ENCODE results near the gene PRDM4.

Gene PRDM4

GRCh38 chr12:107782067-107782466, 21.1 kb upstream of the PRDM4 start:
- no peaks in the 10 kb centered on the region for H3K9me3 Mint-ChIP-seq
- DNase-seq (ENCODE audit: low spot score in 2 of 2) (no peak), ATAC-seq (replicated peaks; ENCODE audit: extremely low read depth, poor library complexity, severe bottlenecking) (no peak)
- H3K36me3 Mint-ChIP-seq (ENCODE audit: insufficient read depth) = peaks cover 3% of the 10 kb centered on the region
- H3K27ac Mint-ChIP-seq (ENCODE audit: low read depth) = no peak overlapping the region
- peaks cover 45% of the 10 kb centered on the region for H3K27me3 Mint-ChIP-seq
- H3K4me1 Mint-ChIP-seq = no peaks in the 10 kb centered on the region
- no peak overlapping the region for H3K4me3 Mint-ChIP-seq

GRCh38 chr12:107780298-107780697, 19.4 kb upstream of the PRDM4 start:
- Mint-ChIP-seq H3K4me1 (no peaks in the 10 kb centered on the region), H3K36me3 (ENCODE audit: insufficient read depth) (no peaks in the 10 kb centered on the region), H3K27ac (ENCODE audit: low read depth) (no peak overlapping the region), H3K27me3 (peaks cover 60% of the 10 kb centered on the region), H3K4me3 (no peak overlapping the region), H3K9me3 (no peaks in the 10 kb centered on the region)
- DNase-seq (ENCODE audit: low spot score in 2 of 2) (no peak), ATAC-seq (replicated peaks; ENCODE audit: extremely low read depth, poor library complexity, severe bottlenecking) (no peak)

- peaks cover 2% of the 10 kb centered on the region for H3K36me3 Mint-ChIP-seq (ENCODE audit: insufficient read depth)
- no peaks in the 10 kb centered on the region for H3K9me3 Mint-ChIP-seq
- DNase-seq (ENCODE audit: low spot score in 2 of 2) (no peak), ATAC-seq (replicated peaks; ENCODE audit: extremely low read depth, poor library complexity, severe bottlenecking) (no peak)
- H3K27me3 Mint-ChIP-seq = peaks cover 69% of the 10 kb centered on the region
- peaks cover 8% of the 10 kb centered on the region for H3K4me1 Mint-ChIP-seq
- no peak overlapping the region for H3K27ac Mint-ChIP-seq (ENCODE audit: low read depth)
- H3K4me3 Mint-ChIP-seq = no peak overlapping the region
Observed at GRCh38 chr12:107779077-107779831, 18.3 kb upstream of the PRDM4 start.

GRCh38 chr12:107778383-107779025, 17.6 kb upstream of the PRDM4 start:
- peaks cover 14% of the 10 kb centered on the region for H3K4me1 Mint-ChIP-seq
- no peaks in the 10 kb centered on the region for H3K9me3 Mint-ChIP-seq
- no peak overlapping the region for H3K4me3 Mint-ChIP-seq
- peaks cover 77% of the 10 kb centered on the region for H3K27me3 Mint-ChIP-seq
- H3K36me3 Mint-ChIP-seq (ENCODE audit: insufficient read depth) = peaks cover 2% of the 10 kb centered on the region
- DNase-seq (ENCODE audit: low spot score in 2 of 2) = no peak
- ATAC-seq (replicated peaks; ENCODE audit: extremely low read depth, poor library complexity, severe bottlenecking) = no peak
- no peak overlapping the region for H3K27ac Mint-ChIP-seq (ENCODE audit: low read depth)

GRCh38 chr12:107776171-107776570, 15.2 kb upstream of the PRDM4 start:
- Mint-ChIP-seq H3K27ac (ENCODE audit: low read depth) (no peak overlapping the region), H3K4me1 (peaks cover 14% of the 10 kb centered on the region), H3K9me3 (no peaks in the 10 kb centered on the region), H3K4me3 (no peak overlapping the region), H3K27me3 (peaks cover 94% of the 10 kb centered on the region), H3K36me3 (ENCODE audit: insufficient read depth) (peaks cover 2% of the 10 kb centered on the region)
- DNase-seq (ENCODE audit: low spot score in 2 of 2) (no peak), ATAC-seq (replicated peaks; ENCODE audit: extremely low read depth, poor library complexity, severe bottlenecking) (no peak)

GRCh38 chr12:107775093-107775721, 14.3 kb upstream of the PRDM4 start:
- no peaks in the 10 kb centered on the region for H3K9me3 Mint-ChIP-seq
- H3K27ac Mint-ChIP-seq (ENCODE audit: low read depth) = no peak overlapping the region
- peak; percentile 24 for ATAC-seq (replicated peaks; ENCODE audit: extremely low read depth, poor library complexity, severe bottlenecking)
- peaks cover 94% of the 10 kb centered on the region for H3K27me3 Mint-ChIP-seq
- DNase-seq (ENCODE audit: low spot score in 2 of 2) = no peak
- H3K4me3 Mint-ChIP-seq = peak overlapping the region; percentile 20
- peaks cover 2% of the 10 kb centered on the region for H3K36me3 Mint-ChIP-seq (ENCODE audit: insufficient read depth)
- peaks cover 14% of the 10 kb centered on the region for H3K4me1 Mint-ChIP-seq

- Mint-ChIP-seq H3K27me3 (peaks cover 91% of the 10 kb centered on the region), H3K36me3 (ENCODE audit: insufficient read depth) (peaks cover 2% of the 10 kb centered on the region), H3K9me3 (no peaks in the 10 kb centered on the region), H3K4me3 (peak within 1 kb of the TSS; percentile 20), H3K4me1 (peaks cover 14% of the 10 kb centered on the region), H3K27ac (ENCODE audit: low read depth) (no peak within 1 kb of the TSS)
- DNase-seq (ENCODE audit: low spot score in 2 of 2) (no peak), ATAC-seq (replicated peaks; ENCODE audit: extremely low read depth, poor library complexity, severe bottlenecking) (no peak)
Observed at GRCh38 chr12:107774349-107775029, 13.6 kb upstream of the PRDM4 start, which contains the start of gene ASCL4. Gene ASCL4 (plus strand): TSS chr12:107774704. CDS start chr12:107775219, 515 bp downstream.

- H3K4me1 Mint-ChIP-seq = no peaks in the 10 kb centered on the region
- no peaks in the 10 kb centered on the region for H3K36me3 Mint-ChIP-seq (ENCODE audit: insufficient read depth)
- ATAC-seq (replicated peaks; ENCODE audit: extremely low read depth, poor library complexity, severe bottlenecking) (no peak), DNase-seq (ENCODE audit: low spot score in 2 of 2) (no peak)
- H3K4me3 Mint-ChIP-seq = no peak overlapping the region
- peaks cover 25% of the 10 kb centered on the region for H3K27me3 Mint-ChIP-seq
- H3K9me3 Mint-ChIP-seq = no peaks in the 10 kb centered on the region
- no peak overlapping the region for H3K27ac Mint-ChIP-seq (ENCODE audit: low read depth)
Observed at GRCh38 chr12:107767466-107767865, 6.5 kb upstream of the PRDM4 start.

GRCh38 chr12:107765316-107765715, 4.4 kb upstream of the PRDM4 start:
- no peak overlapping the region for H3K27ac Mint-ChIP-seq (ENCODE audit: low read depth)
- DNase-seq (ENCODE audit: low spot score in 2 of 2) (no peak), ATAC-seq (replicated peaks; ENCODE audit: extremely low read depth, poor library complexity, severe bottlenecking) (no peak)
- H3K36me3 Mint-ChIP-seq (ENCODE audit: insufficient read depth) = peaks cover 4% of the 10 kb centered on the region
- H3K27me3 Mint-ChIP-seq = peaks cover 5% of the 10 kb centered on the region
- no peaks in the 10 kb centered on the region for H3K9me3 Mint-ChIP-seq
- H3K4me1 Mint-ChIP-seq = peaks cover 10% of the 10 kb centered on the region
- no peak overlapping the region for H3K4me3 Mint-ChIP-seq

GRCh38 chr12:107764626-107765025, 3.7 kb upstream of the PRDM4 start:
- Mint-ChIP-seq H3K9me3 (no peaks in the 10 kb centered on the region), H3K4me3 (no peak overlapping the region), H3K36me3 (ENCODE audit: insufficient read depth) (peaks cover 5% of the 10 kb centered on the region), H3K4me1 (peaks cover 17% of the 10 kb centered on the region), H3K27ac (ENCODE audit: low read depth) (no peak overlapping the region), H3K27me3 (no peaks in the 10 kb centered on the region)
- no peak for DNase-seq (ENCODE audit: low spot score in 2 of 2)
- ATAC-seq (replicated peaks; ENCODE audit: extremely low read depth, poor library complexity, severe bottlenecking) = no peak

GRCh38 chr12:107762874-107763273, 1.9 kb upstream of the PRDM4 start:
- no peak overlapping the region for H3K4me3 Mint-ChIP-seq
- no peaks in the 10 kb centered on the region for H3K27me3 Mint-ChIP-seq

GRCh38 chr12:107761502-107761904, 566 bp upstream of the PRDM4 start:
- peaks cover 12% of the 10 kb centered on the region for H3K36me3 Mint-ChIP-seq (ENCODE audit: insufficient read depth)
- H3K27me3 Mint-ChIP-seq = no peaks in the 10 kb centered on the region
- no peak for DNase-seq (ENCODE audit: low spot score in 2 of 2)
- peaks cover 31% of the 10 kb centered on the region for H3K4me1 Mint-ChIP-seq
- peak overlapping the region; percentile 77 for H3K27ac Mint-ChIP-seq (ENCODE audit: low read depth)
- no peak for ATAC-seq (replicated peaks; ENCODE audit: extremely low read depth, poor library complexity, severe bottlenecking)
- H3K4me3 Mint-ChIP-seq = peak overlapping the region; percentile 88
- no peaks in the 10 kb centered on the region for H3K9me3 Mint-ChIP-seq

More at GRCh38 chr12:107762874-107763273, 1.9 kb upstream of the PRDM4 start:
- Mint-ChIP-seq H3K4me1 (peaks cover 31% of the 10 kb centered on the region), H3K9me3 (no peaks in the 10 kb centered on the region), H3K27ac (ENCODE audit: low read depth) (peak overlapping the region; percentile 77), H3K36me3 (ENCODE audit: insufficient read depth) (peaks cover 7% of the 10 kb centered on the region)
- no peak for DNase-seq (ENCODE audit: low spot score in 2 of 2)
- ATAC-seq (replicated peaks; ENCODE audit: extremely low read depth, poor library complexity, severe bottlenecking) = no peak

Data from central memory CD8-positive, alpha-beta T cell (primary cell).